Left ventricle myocardium inferior (tissue), 1 donor: Measurements from ENCODE around the gene ORMDL2. TPM values are rescaled to one million over a fixed set of nuclear protein-coding genes. Genes with fewer than 3 reads are reported as not detected.

Source experiments
- DNase-seq: peaks from one replicate; pipeline ENCODE4 v3.0.0-alpha.2; 2020
- H3K27ac ChIP-seq: fragments of 200-600 bp; replicated peaks from 2 replicates; pipeline ENCODE4 v1.8.0; 2021
- H3K27me3 ChIP-seq: fragments of 200-600 bp; 2 replicates; pipeline ENCODE4 v1.8.0; 2021; ENCODE audit warnings: low read depth
- H3K36me3 ChIP-seq: fragments of 200-600 bp; 2 replicates; pipeline ENCODE4 v1.8.0; 2021
- H3K4me1 ChIP-seq: fragments of 200-600 bp; 2 replicates; pipeline ENCODE4 v1.8.0; 2021
- H3K4me3 ChIP-seq: fragments of 200-600 bp; 2 replicates; pipeline ENCODE4 v1.8.0; 2021; ENCODE audit warnings: mild to moderate bottlenecking, moderate library complexity
- H3K9me3 ChIP-seq: fragments of 200-600 bp; replicated peaks from 2 replicates; pipeline ENCODE4 v1.8.0; 2021
- CTCF ChIP-seq: fragments of 200-600 bp; IDR thresholded peaks from 2 replicates; pipeline ENCODE4 v1.8.0; 2021; ENCODE audit warnings: antibody characterized with exemption, mild to moderate bottlenecking, borderline replicate concordance
- intact Hi-C: fragments of 100-400 bp; cut with micrococcal nuclease; formaldehyde crosslinking; loops from one replicate; pipeline ENCODE4 v1.11.0; 2022
- long read RNA-seq: library from polyadenylated mRNA; unstranded; transcript quantifications from one replicate; pipeline ENCODE4 v2.0.0, GENCODE V29; 2021
- total RNA-seq: library from RNA; stranded (reverse); fragmentation: NEBNext Ultra II Directional; extraction: Animal tissue kit (Norgen Biotek cat#: 25700); gene quantifications from one replicate; pipeline ENCODE4 v1.2.1, GENCODE V29; 2021
- donor health status: DM: no; HTN: yes; CAD: no; lungs with severe emphysema.

The ORMDL2 gene
- total RNA-seq: 13.3 TPM
- long read RNA-seq, partial matches to known transcripts: 1 of 5 reads
- long read RNA-seq, other reads (novel, unspliced or antisense): 0 of 5 reads

- H3K27me3 ChIP-seq: no peaks in the 10 kb centered on the region
- peak; percentile 95 for DNase-seq
- peaks cover 59% of the 10 kb centered on the region for H3K4me1 ChIP-seq
- TF ChIP-seq CTCF: no peak
- peak within 1 kb of the TSS; percentile 91 for H3K27ac ChIP-seq
- intact Hi-C loops: no loop called here
- H3K36me3 ChIP-seq: peaks cover 55% of the 10 kb centered on the region
- H3K4me3 ChIP-seq: peak within 1 kb of the TSS; percentile 84
- H3K9me3 ChIP-seq: no peaks in the 10 kb centered on the region
These were observed at the start of gene ORMDL2, which contains the start of gene SARNP for GRCh38 chr12:55817345-55818139. Gene ORMDL2 (plus strand): TSS chr12:55818041. CDS start chr12:55819000, 959 bp downstream. Gene SARNP (minus strand): TSS chr12:55817724. CDS start chr12:55817701, 23 bp downstream.

- DNase-seq: no peak
- H3K4me3 ChIP-seq: no peak overlapping the region
- H3K9me3 ChIP-seq: no peaks in the 10 kb centered on the region
- TF ChIP-seq CTCF: no peak
- peaks cover 30% of the 10 kb centered on the region for H3K36me3 ChIP-seq
- H3K4me1 ChIP-seq: no peaks in the 10 kb centered on the region
- intact Hi-C loops: no loop called here
- no peaks in the 10 kb centered on the region for H3K27me3 ChIP-seq
- no peak overlapping the region for H3K27ac ChIP-seq
These were observed 46.1 kb upstream of the ORMDL2 start for GRCh38 chr12:55771736-55772135.

GRCh38 chr12:55777856-55778255 is 40.0 kb upstream of the ORMDL2 start:
- no peaks in the 10 kb centered on the region for H3K9me3 ChIP-seq
- TF ChIP-seq CTCF: no peak
- no peak for DNase-seq
- no peaks in the 10 kb centered on the region for H3K4me1 ChIP-seq
- H3K27ac ChIP-seq: no peak overlapping the region
- H3K4me3 ChIP-seq: no peak overlapping the region
- H3K27me3 ChIP-seq: no peaks in the 10 kb centered on the region
- intact Hi-C loops: no loop called here
- H3K36me3 ChIP-seq: peaks cover 56% of the 10 kb centered on the region

- no peak overlapping the region for H3K4me3 ChIP-seq
- no peaks in the 10 kb centered on the region for H3K4me1 ChIP-seq
- no peaks in the 10 kb centered on the region for H3K9me3 ChIP-seq
- H3K36me3 ChIP-seq: peaks cover 84% of the 10 kb centered on the region
- H3K27me3 ChIP-seq: no peaks in the 10 kb centered on the region
- DNase-seq: no peak
- no peak for TF ChIP-seq CTCF
- intact Hi-C loops: no loop called here
- H3K27ac ChIP-seq: no peak overlapping the region
These were observed 37.2 kb upstream of the ORMDL2 start for GRCh38 chr12:55780685-55781084.

GRCh38 chr12:55788546-55788945 is 29.3 kb upstream of the ORMDL2 start:
- no peak for TF ChIP-seq CTCF
- no peak overlapping the region for H3K27ac ChIP-seq
- peaks cover 96% of the 10 kb centered on the region for H3K36me3 ChIP-seq
- no peaks in the 10 kb centered on the region for H3K27me3 ChIP-seq
- no peak overlapping the region for H3K4me3 ChIP-seq
- no peaks in the 10 kb centered on the region for H3K9me3 ChIP-seq
- H3K4me1 ChIP-seq: no peaks in the 10 kb centered on the region
- intact Hi-C loops: no loop called here
- no peak for DNase-seq
